Spleen (tissue), 11 donors: ENCODE data around the gene CCDC50. TPM values are rescaled to one million over a fixed set of nuclear protein-coding genes. Genes with fewer than 3 reads are reported as not detected.
A peak's percentile ranks its signal among the peaks of the same experiment; 100 is the strongest.

Source experiments
- DNase-seq: peaks from one replicate; pipeline ENCODE4 v3.0.0-alpha.2; 2020
- H3K27ac ChIP-seq, 8 donors: fragments of 200-600 bp; sonication (generic) in 7 of 8; 1 replicate in 4 of 8; 2 replicates in 4 of 8; pipeline versions ENCODE4 v1.5.0 to v1.8.0; 2016 to 2021; ENCODE audit warnings: inconsistent platforms in 4 of 8, mild to moderate bottlenecking in 4 of 8, moderate library complexity in 1 of 8
- H3K27me3 ChIP-seq, 7 donors: fragments of 200-600 bp; sonication (generic) in 6 of 7; replicated peaks in 1 of 7; 1 replicate in 4 of 7; 2 replicates in 3 of 7; pipeline versions ENCODE4 v1.5.0 to v1.8.0; 2016 to 2021; ENCODE audit warnings: inconsistent platforms in 3 of 7, mild to moderate bottlenecking in 1 of 7
- H3K36me3 ChIP-seq, 6 donors: fragments of 200-600 bp; sonication (generic) in 5 of 6; 1 replicate in 4 of 6; 2 replicates in 2 of 6; pipeline versions ENCODE4 v1.5.0 to v1.8.0; 2016 to 2021; ENCODE audit warnings: inconsistent platforms in 2 of 6
- H3K4me1 ChIP-seq, 6 donors: fragments of 200-600 bp; sonication (generic) in 5 of 6; 1 replicate in 3 of 6; 2 replicates in 3 of 6; pipeline versions ENCODE4 v1.5.0 to v1.8.0; 2016 to 2021; ENCODE audit warnings: inconsistent platforms in 3 of 6
- H3K4me3 ChIP-seq, 8 donors: fragments of 200-600 bp; sonication (generic) in 7 of 8; 1 replicate in 4 of 8; 2 replicates in 4 of 8; pipeline versions ENCODE4 v1.5.0 to v1.8.0; 2016 to 2021; ENCODE audit warnings: inconsistent platforms in 4 of 8, mild to moderate bottlenecking in 4 of 8, moderate library complexity in 2 of 8
- H3K9me3 ChIP-seq, 8 donors: fragments of 200-600 bp; sonication (generic) in 7 of 8; 1 replicate in 4 of 8; 2 replicates in 4 of 8; pipeline versions ENCODE4 v1.5.0 to v1.8.0; 2016 to 2021; ENCODE audit warnings: inconsistent platforms in 4 of 8
- POLR2A ChIP-seq, 3 donors: fragments of 450-650 bp; IDR thresholded peaks; one replicate each; pipeline ENCODE4 v1.5.1; 2017; ENCODE audit warnings: antibody characterized with exemption in 3 of 3, mild to moderate bottlenecking in 1 of 3
- POLR2AphosphoS5 ChIP-seq, 3 donors: sonication (generic); formaldehyde crosslinking; IDR thresholded peaks; one replicate each; pipeline ENCODE4 v1.5.1; 2017; ENCODE audit warnings: antibody characterized with exemption in 3 of 3
- WGBS, 5 donors: extraction: QIAGEN DNeasy Blood & Tissue Kit in 3 of 5; methylation state at CpG; one replicate each; pipeline versions ENCODE4 v1.1.5 to v1.1.7; 2013 to 2018; 5-methylcytosine and 5-hydroxymethylcytosine counted together
- intact Hi-C: fragments of 100-400 bp; cut with DNase I; formaldehyde crosslinking; loops from one replicate; pipeline ENCODE4 v1.15.0; 2023; ENCODE audit warnings: low total_unique reads
- polyA plus RNA-seq, 3 donors: library from polyadenylated mRNA; stranded (reverse); fragments of 200-250 nt; gene quantifications; one replicate each; pipeline ENCODE4 v1.2.1, GENCODE V29; 2013
- total RNA-seq, 7 donors: library from RNA; depleted of rRNA in 3 of 7; stranded (reverse); fragments of >200 nt in 3 of 7; fragmentation: NEBNext Ultra II Directional in 4 of 7; extraction: Animal tissue kit (Norgen Biotek cat#: 25700) in 4 of 7; gene quantifications; one replicate each; pipeline versions ENCODE4 v1.1.0 to v1.2.1, GENCODE V29; 2016 to 2021
- TF ChIP-seq, protein P1 (sequence below), 11 experiments: fragments of 200-600 bp in 7 of 11; fragments of 450-650 bp in 4 of 11; sonication (generic) in 4 of 11; IDR thresholded peaks in 8 of 11; conservative IDR thresholded peaks in 3 of 11; 1 replicate in 7 of 11; 2 replicates in 4 of 11; pipeline versions ENCODE4 v1.4.0 to v1.8.0; 2016 to 2021; ENCODE audit warnings: antibody characterized with exemption in 11 of 11, inconsistent platforms in 4 of 11, mild to moderate bottlenecking in 1 of 11
- donor health status: healthy with polysubstance abuse.
- donor health status: DM: no; HTN: no; CAD: no; lungs with moderate emphysema.
- donor health status: DM: no; HTN: no; CAD: no.
- donor health status: Bipolar disorder and iron deficiency.
- donor health status: healthy.
- donor health status: DM: no; HTN: no; CAD: no.
- donor health status: DM: yes; HTN: yes; CAD: no.

CCDC50 gene
- total and polyA plus RNA-seq, 10 donors = 42.5 to 167 (median 110) TPM

DNA sequence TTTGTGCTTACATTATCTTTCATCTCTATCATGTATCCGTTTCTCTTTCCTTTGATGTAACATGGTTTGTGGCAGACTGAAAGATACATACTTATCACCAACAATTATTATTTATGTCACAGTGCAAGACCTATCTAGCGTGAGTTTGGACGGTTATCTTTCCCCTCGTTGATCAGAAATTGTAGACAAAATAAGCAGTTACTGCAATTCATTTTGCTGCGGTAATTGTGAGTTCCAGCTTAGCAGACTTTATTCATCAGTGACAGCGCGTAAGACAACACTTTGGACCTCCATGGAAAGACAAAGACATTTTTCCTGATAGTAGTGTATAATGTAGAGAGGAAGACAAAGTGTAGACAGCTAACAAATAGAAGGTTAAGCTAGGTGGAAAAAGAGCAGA, 52.1 kb downstream of the CCDC50 start:
- DNase-seq = no peak
- no peak for TF ChIP-seq POLR2AphosphoS5 (IDR thresholded peaks at IDR 0.05)
- TF ChIP-seq, protein P1, sequence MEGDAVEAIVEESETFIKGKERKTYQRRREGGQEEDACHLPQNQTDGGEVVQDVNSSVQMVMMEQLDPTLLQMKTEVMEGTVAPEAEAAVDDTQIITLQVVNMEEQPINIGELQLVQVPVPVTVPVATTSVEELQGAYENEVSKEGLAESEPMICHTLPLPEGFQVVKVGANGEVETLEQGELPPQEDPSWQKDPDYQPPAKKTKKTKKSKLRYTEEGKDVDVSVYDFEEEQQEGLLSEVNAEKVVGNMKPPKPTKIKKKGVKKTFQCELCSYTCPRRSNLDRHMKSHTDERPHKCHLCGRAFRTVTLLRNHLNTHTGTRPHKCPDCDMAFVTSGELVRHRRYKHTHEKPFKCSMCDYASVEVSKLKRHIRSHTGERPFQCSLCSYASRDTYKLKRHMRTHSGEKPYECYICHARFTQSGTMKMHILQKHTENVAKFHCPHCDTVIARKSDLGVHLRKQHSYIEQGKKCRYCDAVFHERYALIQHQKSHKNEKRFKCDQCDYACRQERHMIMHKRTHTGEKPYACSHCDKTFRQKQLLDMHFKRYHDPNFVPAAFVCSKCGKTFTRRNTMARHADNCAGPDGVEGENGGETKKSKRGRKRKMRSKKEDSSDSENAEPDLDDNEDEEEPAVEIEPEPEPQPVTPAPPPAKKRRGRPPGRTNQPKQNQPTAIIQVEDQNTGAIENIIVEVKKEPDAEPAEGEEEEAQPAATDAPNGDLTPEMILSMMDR (IDR thresholded peaks at IDR 0.05 in 8 of 11, conservative IDR thresholded peaks at IDR 0.05 in 3 of 11) = no peak
- no peak for TF ChIP-seq POLR2A (IDR thresholded peaks at IDR 0.05)
- 89 to 94% (median 91%) methylated on average over 7 of the region's 7 CpGs for WGBS, 5 donors
- H3K27ac ChIP-seq = no peak overlapping the region
- H3K36me3 ChIP-seq = peaks cover 0 to 57% (median 21%) of the 10 kb centered on the region in 6 donors
- intact Hi-C loops = loop anchor here (10.0 kb wide), 1 partner anchor 137 kb away; no protein-coding TSS in a partner anchor
- no peak overlapping the region for H3K4me3 ChIP-seq
- peaks cover 6 to 42% (median 27%) of the 10 kb centered on the region in 6 donors for H3K4me1 ChIP-seq
- H3K27me3 ChIP-seq = no peaks in the 10 kb centered on the region
- H3K9me3 ChIP-seq = no peaks in the 10 kb centered on the region

DNA sequence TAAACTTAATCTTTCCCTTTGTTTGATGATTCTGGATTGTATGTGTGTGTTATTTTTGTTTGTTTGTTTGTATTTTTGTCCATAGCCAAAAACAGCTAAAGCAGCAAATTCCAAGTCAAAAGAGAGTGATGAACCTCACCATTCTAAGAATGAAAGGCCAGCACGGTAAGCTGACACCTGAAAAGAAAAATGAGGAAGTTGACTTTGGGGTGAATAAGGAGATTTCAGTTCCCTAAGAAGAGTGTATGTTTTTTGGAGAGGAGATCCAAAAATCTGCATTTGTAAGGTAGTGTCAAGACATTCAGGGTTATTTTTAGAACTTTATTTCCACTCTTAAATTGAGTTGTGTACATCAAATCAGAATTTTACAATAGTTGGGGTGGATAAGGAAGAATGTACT, 53.5 kb downstream of the CCDC50 start:
- Histone ChIP-seq H3K36me3 (peaks cover 0 to 62% (median 21%) of the 10 kb centered on the region in 6 donors), H3K27me3 (no peaks in the 10 kb centered on the region), H3K4me3 (no peak overlapping the region), H3K9me3 (no peaks in the 10 kb centered on the region), H3K4me1 (peaks cover 6 to 33% (median 23%) of the 10 kb centered on the region in 6 donors), H3K27ac (peak overlapping the region in 2 of 8 donors; percentile 4 to 33)
- DNase-seq = no peak
- WGBS, 5 donors = 21 to 53% (median 31%) methylated on average over 1 of the region's 1 CpG
- intact Hi-C loops = loop anchor here (10.0 kb wide), 1 partner anchor 138 kb away; no protein-coding TSS in a partner anchor
- TF ChIP-seq POLR2A (IDR thresholded peaks at IDR 0.05) (no peak), POLR2AphosphoS5 (IDR thresholded peaks at IDR 0.05) (no peak)
- TF ChIP-seq, protein P1 (IDR thresholded peaks at IDR 0.05 in 8 of 11, conservative IDR thresholded peaks at IDR 0.05 in 3 of 11) = no peak

DNA sequence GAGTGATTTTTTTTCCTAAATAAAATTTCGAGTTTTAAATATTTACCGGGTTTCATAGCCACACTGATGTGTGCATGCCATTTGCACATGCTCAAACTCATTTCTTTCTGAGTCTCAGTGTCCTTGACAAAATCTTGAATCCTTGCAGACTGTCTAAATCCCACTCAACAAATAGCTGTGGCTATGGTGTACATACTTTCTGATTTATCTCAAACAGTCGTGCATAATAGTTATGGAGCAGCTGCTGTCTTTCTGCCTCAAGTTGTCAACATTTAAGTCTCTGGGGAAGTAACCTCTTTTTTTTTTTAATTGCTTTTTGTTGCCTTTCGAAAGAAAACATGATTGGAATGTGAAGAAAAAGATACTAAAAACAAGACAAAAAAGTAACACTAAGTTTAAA, 53.9 kb downstream of the CCDC50 start:
- peaks cover 0 to 63% (median 21%) of the 10 kb centered on the region in 6 donors for H3K36me3 ChIP-seq
- no peaks in the 10 kb centered on the region for H3K9me3 ChIP-seq
- 67 to 80% (median 74%) methylated on average over 4 of the region's 4 CpGs for WGBS, 5 donors
- TF ChIP-seq POLR2AphosphoS5 (IDR thresholded peaks at IDR 0.05) (no peak), POLR2A (IDR thresholded peaks at IDR 0.05) (no peak)
- TF ChIP-seq, protein P1 (IDR thresholded peaks at IDR 0.05 in 8 of 11, conservative IDR thresholded peaks at IDR 0.05 in 3 of 11) = no peak
- no peaks in the 10 kb centered on the region for H3K27me3 ChIP-seq
- H3K27ac ChIP-seq = peak overlapping the region in 2 of 8 donors; percentile 4 to 33
- no peak for DNase-seq
- peaks cover 4 to 28% (median 20%) of the 10 kb centered on the region in 6 donors for H3K4me1 ChIP-seq
- intact Hi-C loops = loop anchor here (10.0 kb wide), 1 partner anchor 138 kb away; no protein-coding TSS in a partner anchor
- no peak overlapping the region for H3K4me3 ChIP-seq

- TF ChIP-seq, protein P1 (IDR thresholded peaks at IDR 0.05 in 8 of 11, conservative IDR thresholded peaks at IDR 0.05 in 3 of 11) = no peak
- TF ChIP-seq POLR2AphosphoS5 (IDR thresholded peaks at IDR 0.05) (no peak), POLR2A (IDR thresholded peaks at IDR 0.05) (no peak)
- WGBS, 5 donors = 57 to 93% (median 77%) methylated on average over 3 of the region's 3 CpGs
- Histone ChIP-seq H3K4me3 (no peak overlapping the region), H3K9me3 (no peaks in the 10 kb centered on the region), H3K27me3 (no peaks in the 10 kb centered on the region), H3K36me3 (peaks cover 0 to 68% (median 25%) of the 10 kb centered on the region in 6 donors), H3K4me1 (peaks cover 0 to 11% (median 3%) of the 10 kb centered on the region in 6 donors), H3K27ac (no peak overlapping the region)
- DNase-seq = no peak
- intact Hi-C loops = loop anchor here (10.0 kb wide), 1 partner anchor 140 kb away; no protein-coding TSS in a partner anchor
Measured at GRCh38 chr3:191385101-191385500, 55.9 kb downstream of the CCDC50 start.
